Natural killer cell (primary cell): ENCODE results near the gene MT1A. TPM values are rescaled to one million over a fixed set of nuclear protein-coding genes. Genes with fewer than 3 reads are reported as not detected.

ENCODE experiments used
- ATAC-seq, 3 donors: fragments of 150-1000 bp in 2 of 3; fragments of 200-7000 bp in 1 of 3; cut with Tn5 transposase; 1 replicate in 1 of 3; 2 replicates in 2 of 3; pipeline ENCODE4 v1.10.0; 2021; ENCODE audit warnings: mild to moderate bottlenecking in 2 of 3, moderate library complexity in 2 of 3
- DNase-seq, 2 donors: peaks; one replicate each; pipeline versions ENCODE4 v3.0.0 to v3.0.0-alpha.2; 2013 to 2021; ENCODE audit warnings: mixed read lengths in 1 of 2
- H3K27ac ChIP-seq: one replicate; pipeline ENCODE4 v1.5.1; 2013; ENCODE audit warnings: mild to moderate bottlenecking, low read length
- H3K27me3 ChIP-seq: one replicate; pipeline ENCODE4 v1.6.1; 2013; ENCODE audit warnings: low read length; ENCODE audit not compliant: control insufficient read depth, insufficient read depth
- H3K36me3 ChIP-seq: one replicate; pipeline ENCODE4 v1.6.1; 2013; ENCODE audit warnings: low read length; ENCODE audit not compliant: control insufficient read depth, insufficient read depth
- H3K4me1 ChIP-seq: one replicate; pipeline ENCODE4 v1.6.1; 2013; ENCODE audit warnings: low read length; ENCODE audit not compliant: control insufficient read depth, insufficient read depth
- H3K4me3 ChIP-seq: one replicate; pipeline ENCODE4 v1.5.1; 2013; ENCODE audit warnings: low read length
- H3K9me3 ChIP-seq: one replicate; pipeline ENCODE4 v1.6.1; 2013; ENCODE audit warnings: low read length; ENCODE audit not compliant: control insufficient read depth, insufficient read depth
- H3K27ac Mint-ChIP-seq, 2 donors: one replicate each; pipeline ENCODE4 v1.8.0; 2022; ENCODE audit warnings: mild to moderate bottlenecking in 2 of 2, mixed read lengths in 2 of 2, moderate library complexity in 1 of 2
- H3K27me3 Mint-ChIP-seq, 2 donors: one replicate each; pipeline ENCODE4 v1.8.0; 2022; ENCODE audit warnings: low read depth in 2 of 2, mixed read lengths in 2 of 2
- H3K36me3 Mint-ChIP-seq: one replicate; pipeline ENCODE4 v1.8.0; 2022; ENCODE audit warnings: mixed read lengths
- H3K4me1 Mint-ChIP-seq, 2 donors: one replicate each; pipeline ENCODE4 v1.8.0; 2022; ENCODE audit warnings: mixed read lengths in 2 of 2
- H3K4me3 Mint-ChIP-seq: one replicate; pipeline ENCODE4 v1.8.0; 2022; ENCODE audit warnings: mild to moderate bottlenecking, moderate library complexity, mixed read lengths
- H3K9me3 Mint-ChIP-seq, 2 donors: one replicate each; pipeline ENCODE4 v1.8.0; 2022; ENCODE audit warnings: mixed read lengths in 2 of 2
- WGBS: methylation state at CpG from one replicate; pipeline ENCODE4 v1.1.7; 2013; ENCODE audit warnings: missing lambda C conversion rate; ENCODE audit not compliant: insufficient coverage; 5-methylcytosine and 5-hydroxymethylcytosine counted together
- intact Hi-C: fragments of 100-400 bp; cut with micrococcal nuclease; formaldehyde crosslinking; loops from one replicate; pipeline ENCODE4 v1.14.2; 2022
- total RNA-seq, 4 donors: library from RNA; stranded (reverse); fragments of 120-200 nt in 1 of 4; gene quantifications; one replicate each; pipeline versions ENCODE4 v1.2.3 to v1.2.4, GENCODE V29; 2013 to 2022
- TF ChIP-seq, protein P1 (sequence below): fragments of 200-600 bp; IDR thresholded peaks from one replicate; pipeline ENCODE4 v1.8.0; 2022; ENCODE audit warnings: antibody characterized with exemption

The MT1A gene
- total RNA-seq, 3 donors from 2014 or later (not counting 1 experiment from before 2014, with no cell fraction given) = not detected

- H3K27ac ChIP-seq = no peak overlapping the region
- H3K4me3 ChIP-seq = no peak overlapping the region
- no peaks in the 10 kb centered on the region for H3K9me3 Mint-ChIP-seq
- DNase-seq (no peak), ATAC-seq (no peak)
- H3K4me3 Mint-ChIP-seq = no peak overlapping the region
- intact Hi-C loops = no loop called here
- peaks cover 18% of the 10 kb centered on the region for H3K4me1 ChIP-seq
- H3K27me3 ChIP-seq = peaks cover 9% of the 10 kb centered on the region
- no peaks in the 10 kb centered on the region for H3K9me3 ChIP-seq
- 86% methylated on average over 1 of the region's 1 CpG for WGBS
- peaks cover 46 to 59% of the 10 kb centered on the region in 2 donors for H3K27me3 Mint-ChIP-seq
- no peaks in the 10 kb centered on the region for H3K36me3 Mint-ChIP-seq
- TF ChIP-seq, protein P1, sequence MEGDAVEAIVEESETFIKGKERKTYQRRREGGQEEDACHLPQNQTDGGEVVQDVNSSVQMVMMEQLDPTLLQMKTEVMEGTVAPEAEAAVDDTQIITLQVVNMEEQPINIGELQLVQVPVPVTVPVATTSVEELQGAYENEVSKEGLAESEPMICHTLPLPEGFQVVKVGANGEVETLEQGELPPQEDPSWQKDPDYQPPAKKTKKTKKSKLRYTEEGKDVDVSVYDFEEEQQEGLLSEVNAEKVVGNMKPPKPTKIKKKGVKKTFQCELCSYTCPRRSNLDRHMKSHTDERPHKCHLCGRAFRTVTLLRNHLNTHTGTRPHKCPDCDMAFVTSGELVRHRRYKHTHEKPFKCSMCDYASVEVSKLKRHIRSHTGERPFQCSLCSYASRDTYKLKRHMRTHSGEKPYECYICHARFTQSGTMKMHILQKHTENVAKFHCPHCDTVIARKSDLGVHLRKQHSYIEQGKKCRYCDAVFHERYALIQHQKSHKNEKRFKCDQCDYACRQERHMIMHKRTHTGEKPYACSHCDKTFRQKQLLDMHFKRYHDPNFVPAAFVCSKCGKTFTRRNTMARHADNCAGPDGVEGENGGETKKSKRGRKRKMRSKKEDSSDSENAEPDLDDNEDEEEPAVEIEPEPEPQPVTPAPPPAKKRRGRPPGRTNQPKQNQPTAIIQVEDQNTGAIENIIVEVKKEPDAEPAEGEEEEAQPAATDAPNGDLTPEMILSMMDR = no peak
- H3K27ac Mint-ChIP-seq = no peak overlapping the region
- H3K36me3 ChIP-seq = no peaks in the 10 kb centered on the region
- H3K4me1 Mint-ChIP-seq = peaks cover 16 to 21% of the 10 kb centered on the region in 2 donors
Observed at GRCh38 chr16:56645311-56645710, 6.8 kb downstream of the MT1A start.

GRCh38 chr16:56645838-56646237 is 7.4 kb downstream of the MT1A start:
- Mint-ChIP-seq H3K4me1 (peaks cover 16 to 21% of the 10 kb centered on the region in 2 donors), H3K4me3 (no peak overlapping the region), H3K36me3 (no peaks in the 10 kb centered on the region), H3K9me3 (no peaks in the 10 kb centered on the region), H3K27me3 (peaks cover 44 to 54% of the 10 kb centered on the region in 2 donors), H3K27ac (no peak overlapping the region)
- H3K27ac ChIP-seq = no peak overlapping the region
- H3K9me3 ChIP-seq = no peaks in the 10 kb centered on the region
- H3K4me1 ChIP-seq = peaks cover 18% of the 10 kb centered on the region
- WGBS = 0% methylated on average over 1 of the region's 1 CpG
- no peaks in the 10 kb centered on the region for H3K36me3 ChIP-seq
- no peak overlapping the region for H3K4me3 ChIP-seq
- H3K27me3 ChIP-seq = peaks cover 9% of the 10 kb centered on the region
- intact Hi-C loops = no loop called here
- no peak for ATAC-seq
- TF ChIP-seq, protein P1 = no peak
- DNase-seq = no peak

GRCh38 chr16:56647641-56648431 is 9.4 kb downstream of the MT1A start:
- intact Hi-C loops = no loop called here
- Histone ChIP-seq H3K4me3 (no peak overlapping the region), H3K27ac (no peak overlapping the region), H3K36me3 (no peaks in the 10 kb centered on the region), H3K9me3 (no peaks in the 10 kb centered on the region), H3K27me3 (peaks cover 9% of the 10 kb centered on the region), H3K4me1 (peaks cover 15% of the 10 kb centered on the region)
- ATAC-seq (no peak), DNase-seq (no peak)
- no peaks in the 10 kb centered on the region for H3K9me3 Mint-ChIP-seq
- H3K27me3 Mint-ChIP-seq = peaks cover 37 to 58% of the 10 kb centered on the region in 2 donors
- TF ChIP-seq, protein P1 = no peak
- H3K36me3 Mint-ChIP-seq = no peaks in the 10 kb centered on the region
- 41% methylated on average over 33 of the region's 33 CpGs for WGBS
- no peak overlapping the region for H3K4me3 Mint-ChIP-seq
- H3K4me1 Mint-ChIP-seq = peaks cover 10 to 16% of the 10 kb centered on the region in 2 donors
- H3K27ac Mint-ChIP-seq = no peak overlapping the region

DNA sequence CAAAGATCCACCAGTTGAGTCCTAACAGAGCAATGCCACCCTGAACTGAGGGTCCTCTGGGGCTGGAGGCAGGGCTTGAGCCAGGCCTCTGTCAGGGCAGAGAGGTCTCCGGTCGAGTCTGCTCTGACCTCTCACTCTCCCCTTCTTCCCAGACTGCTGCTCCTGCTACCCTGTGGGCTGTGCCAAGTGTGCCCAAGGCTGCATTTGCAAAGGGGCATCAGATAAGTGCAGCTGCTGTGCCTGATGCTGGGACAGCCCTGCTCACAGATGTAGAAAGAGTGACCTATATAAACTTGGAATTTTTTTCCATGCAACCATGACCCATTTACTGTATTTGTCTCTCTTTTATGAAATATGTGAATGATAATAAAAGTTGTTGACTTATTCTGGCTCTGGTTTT is 10.8 kb downstream of the MT1A start:
- intact Hi-C loops = no loop called here
- Mint-ChIP-seq H3K36me3 (no peaks in the 10 kb centered on the region), H3K27ac (no peak overlapping the region), H3K4me1 (peaks cover 0 to 2% of the 10 kb centered on the region in 2 donors), H3K27me3 (peaks cover 35 to 54% of the 10 kb centered on the region in 2 donors), H3K9me3 (no peaks in the 10 kb centered on the region), H3K4me3 (no peak overlapping the region)
- H3K27me3 ChIP-seq = peaks cover 9% of the 10 kb centered on the region
- no peak overlapping the region for H3K4me3 ChIP-seq
- H3K9me3 ChIP-seq = no peaks in the 10 kb centered on the region
- 92% methylated on average over 2 of the region's 2 CpGs for WGBS
- no peaks in the 10 kb centered on the region for H3K36me3 ChIP-seq
- no peak for ATAC-seq
- H3K27ac ChIP-seq = no peak overlapping the region
- TF ChIP-seq, protein P1 = no peak
- H3K4me1 ChIP-seq = peaks cover under 1% of the 10 kb centered on the region
- DNase-seq = no peak
